ENCODE measurements around the gene FIGNL2. TPM values are rescaled to one million over a fixed set of nuclear protein-coding genes. Genes with fewer than 3 reads are reported as not detected.

FIGNL2 gene
- polyA plus RNA-seq, 1 donor (not counting 4 experiments of a cell fraction or from before 2014, with no cell fraction given), result not detected

- Histone ChIP-seq H2AFZ (ENCODE audit: control insufficient read depth, low read length) (no peak overlapping the region), H4K20me1 (ENCODE audit: control insufficient read depth, extremely low read depth, insufficient read depth, low read length) (no peaks in the 10 kb centered on the region), H3K9me1 (ENCODE audit: control insufficient read depth, extremely low read depth, insufficient read depth, low read length) (no peaks in the 10 kb centered on the region), H3K27me3 (ENCODE audit: control insufficient read depth, extremely low read depth, insufficient read depth, low read length) (peaks cover 58% of the 10 kb centered on the region), H3K9ac (ENCODE audit: control insufficient read depth, extremely low read depth, insufficient read depth, low read length) (no peak overlapping the region), H3K4me2 (ENCODE audit: control insufficient read depth, extremely low read depth, insufficient read depth, low read depth, low read length) (no peak overlapping the region), H3K4me1 (ENCODE audit: control insufficient read depth, extremely low read depth, insufficient read depth, low read length) (no peaks in the 10 kb centered on the region), H3K79me2 (ENCODE audit: control insufficient read depth, insufficient read depth, low read length) (no peaks in the 10 kb centered on the region), H3K9me3 (ENCODE audit: control insufficient read depth, low read depth, low read length) (no peaks in the 10 kb centered on the region), H3K4me3 (ENCODE audit: control insufficient read depth in 2 of 3, extremely low read depth in 1 of 3, insufficient read depth in 2 of 3, low read depth in 1 of 3, low read length in 3 of 3) (no peak overlapping the region), H3K27ac (ENCODE audit: control insufficient read depth, insufficient read depth, low read length) (no peak overlapping the region), H3K36me3 (ENCODE audit: control insufficient read depth in 2 of 2, extremely low read depth in 1 of 2, insufficient read depth in 2 of 2, low read length in 2 of 2) (no peaks in the 10 kb centered on the region)
- no peak for DNase-seq (ENCODE audit: low read depth, low spot score)
- TF ChIP-seq EZH2 (IDR thresholded peaks at IDR 0.05; ENCODE audit: low read length) (no peak), CTCF (optimal IDR thresholded peaks at IDR 0.05 in 1 of 3, IDR thresholded peaks at IDR 0.05 in 1 of 3, conservative IDR thresholded peaks at IDR 0.05 in 1 of 3; ENCODE audit: extremely low read depth in 1 of 3, insufficient read depth in 2 of 3, low read length in 3 of 3) (no peak)
- dilution Hi-C loops (cut with MboI; ENCODE audit: extremely low pct_ligation_motif_present, low sequenced_read_pairs), result no loop called here
- no peak for FAIRE-seq
Measured at GRCh38 chr12:51838036-51838435, 10.5 kb downstream of the FIGNL2 start.

GRCh38 chr12:51837286-51837685 lies 11.2 kb downstream of the FIGNL2 start:
- no peak overlapping the region for H3K4me3 ChIP-seq (ENCODE audit: control insufficient read depth in 2 of 3, extremely low read depth in 1 of 3, insufficient read depth in 2 of 3, low read depth in 1 of 3, low read length in 3 of 3)
- no peaks in the 10 kb centered on the region for H3K36me3 ChIP-seq (ENCODE audit: control insufficient read depth in 2 of 2, extremely low read depth in 1 of 2, insufficient read depth in 2 of 2, low read length in 2 of 2)
- peaks cover 61% of the 10 kb centered on the region for H3K27me3 ChIP-seq (ENCODE audit: control insufficient read depth, extremely low read depth, insufficient read depth, low read length)
- no peaks in the 10 kb centered on the region for H3K79me2 ChIP-seq (ENCODE audit: control insufficient read depth, insufficient read depth, low read length)
- H2AFZ ChIP-seq (ENCODE audit: control insufficient read depth, low read length), result no peak overlapping the region
- H3K9me3 ChIP-seq (ENCODE audit: control insufficient read depth, low read depth, low read length), result no peaks in the 10 kb centered on the region
- no peaks in the 10 kb centered on the region for H4K20me1 ChIP-seq (ENCODE audit: control insufficient read depth, extremely low read depth, insufficient read depth, low read length)
- FAIRE-seq, result no peak
- H3K9ac ChIP-seq (ENCODE audit: control insufficient read depth, extremely low read depth, insufficient read depth, low read length), result no peak overlapping the region
- H3K4me1 ChIP-seq (ENCODE audit: control insufficient read depth, extremely low read depth, insufficient read depth, low read length), result no peaks in the 10 kb centered on the region
- dilution Hi-C loops (cut with MboI; ENCODE audit: extremely low pct_ligation_motif_present, low sequenced_read_pairs), result no loop called here
- TF ChIP-seq EZH2 (IDR thresholded peaks at IDR 0.05; ENCODE audit: low read length), result no peak
- no peak for TF ChIP-seq CTCF (optimal IDR thresholded peaks at IDR 0.05 in 1 of 3, IDR thresholded peaks at IDR 0.05 in 1 of 3, conservative IDR thresholded peaks at IDR 0.05 in 1 of 3; ENCODE audit: extremely low read depth in 1 of 3, insufficient read depth in 2 of 3, low read length in 3 of 3)
- H3K27ac ChIP-seq (ENCODE audit: control insufficient read depth, insufficient read depth, low read length), result no peak overlapping the region
- no peak for DNase-seq (ENCODE audit: low read depth, low spot score)
- no peak overlapping the region for H3K4me2 ChIP-seq (ENCODE audit: control insufficient read depth, extremely low read depth, insufficient read depth, low read depth, low read length)
- H3K9me1 ChIP-seq (ENCODE audit: control insufficient read depth, extremely low read depth, insufficient read depth, low read length), result no peaks in the 10 kb centered on the region
